B cell (primary cell): ENCODE data around the gene SMURF1. TPM values are rescaled to one million over a fixed set of nuclear protein-coding genes. Genes with fewer than 3 reads are reported as not detected.

ENCODE experiments used
- ATAC-seq: fragments of 200-7000 bp; cut with Tn5 transposase; one replicate; pipeline ENCODE4 v1.10.0; 2021; ENCODE audit warnings: low read depth, mild to moderate bottlenecking, moderate number of reproducible peaks, moderate library complexity
- CTCF ChIA-PET: fragments of 350-600 bp; sonication (Branson Sonifier 250); formaldehyde crosslinking; loops from one replicate; lab custom pipeline; 2021; ENCODE audit warnings: antibody characterized with exemption, inconsistent platforms; lab: Charles Lee
- POLR2A ChIA-PET: fragments of 350-600 bp; sonication (Branson Sonifier 250); formaldehyde crosslinking; loops from one replicate; lab custom pipeline; 2021; ENCODE audit warnings: antibody characterized with exemption; lab: Charles Lee
- DNase-seq: peaks from one replicate; pipeline ENCODE4 v3.0.0; 2013
- H2AFZ ChIP-seq: 2 replicates; pipeline ENCODE4 v1.6.1; 2012; ENCODE audit warnings: mild to moderate bottlenecking, low read depth, low read length; ENCODE audit not compliant: insufficient read depth, poor library complexity, severe bottlenecking
- H3K27ac ChIP-seq, 2 donors: 1 replicate in 1 of 2; 2 replicates in 1 of 2; pipeline ENCODE4 v1.5.1; 2012 to 2013; ENCODE audit warnings: low read length in 2 of 2, mild to moderate bottlenecking in 2 of 2, moderate library complexity in 1 of 2
- H3K27me3 ChIP-seq, 4 experiments: fragments of 200-600 bp in 1 of 4; sonication (generic) in 1 of 4; replicated peaks in 1 of 4; 1 replicate in 2 of 4; 2 replicates in 2 of 4; pipeline versions ENCODE4 v1.6.1 to v1.7.0; 2013 to 2016; ENCODE audit warnings: low read length in 3 of 4, mild to moderate bottlenecking in 2 of 4, mixed read lengths in 1 of 4, moderate library complexity in 1 of 4; ENCODE audit not compliant: insufficient read depth in 4 of 4, control insufficient read depth in 3 of 4; ENCODE audit errors: control extremely low read depth in 1 of 4
- H3K36me3 ChIP-seq, 2 experiments: replicated peaks in 1 of 2; 1 replicate in 1 of 2; 2 replicates in 1 of 2; pipeline versions ENCODE4 v1.6.1 to v1.7.1; 2013; ENCODE audit warnings: low read length in 1 of 2; ENCODE audit not compliant: insufficient read depth in 2 of 2, control insufficient read depth in 1 of 2; ENCODE audit errors: control extremely low read depth in 1 of 2, extremely low read depth in 1 of 2
- H3K4me1 ChIP-seq, 2 donors: fragments of 200-600 bp in 1 of 2; sonication (generic) in 1 of 2; 1 replicate in 1 of 2; 2 replicates in 1 of 2; pipeline versions ENCODE4 v1.5.1 to v1.6.1; 2013 to 2017; ENCODE audit warnings: low read length in 2 of 2; ENCODE audit not compliant: control insufficient read depth in 2 of 2, insufficient read depth in 2 of 2
- H3K4me2 ChIP-seq: replicated peaks from 2 replicates; pipeline ENCODE3; 2012; ENCODE audit warnings: mild to moderate bottlenecking, low read depth, low read length; ENCODE audit not compliant: poor library complexity, severe bottlenecking
- H3K4me3 ChIP-seq, 5 experiments: fragments of 200-600 bp in 1 of 5; sonication (generic) in 1 of 5; 1 replicate in 3 of 5; 2 replicates in 2 of 5; pipeline versions ENCODE4 v1.5.1 to v1.7.0; 2011 to 2016; ENCODE audit warnings: low read length in 4 of 5, mild to moderate bottlenecking in 4 of 5, low read depth in 2 of 5, control low read depth in 1 of 5, moderate library complexity in 1 of 5; ENCODE audit not compliant: insufficient read depth in 1 of 5; ENCODE audit errors: control extremely low read depth in 1 of 5, extremely low read depth in 1 of 5
- H3K79me2 ChIP-seq: fragments of 200-600 bp; sonication (generic); one replicate; pipeline ENCODE4 v1.6.0; 2016; ENCODE audit warnings: low read length; ENCODE audit not compliant: control insufficient read depth, insufficient read depth
- H3K9ac ChIP-seq: fragments of 200-600 bp; sonication (generic); 2 replicates; pipeline ENCODE4 v1.6.1; 2017; ENCODE audit warnings: mild to moderate bottlenecking, low read length, moderate library complexity
- H3K9me3 ChIP-seq, 3 donors: one replicate each; pipeline versions ENCODE4 v1.6.1 to v1.7.1; 2013; ENCODE audit warnings: low read length in 2 of 3; ENCODE audit not compliant: control insufficient read depth in 2 of 3, insufficient read depth in 1 of 3; ENCODE audit errors: control extremely low read depth in 1 of 3
- H4K20me1 ChIP-seq: 2 replicates; pipeline ENCODE4 v1.6.0; 2012; ENCODE audit warnings: mild to moderate bottlenecking, low read length; ENCODE audit not compliant: insufficient read depth, control insufficient read depth, poor library complexity, severe bottlenecking
- H3K27ac Mint-ChIP-seq: one replicate; pipeline ENCODE4 v1.8.0; 2021; ENCODE audit warnings: mixed read lengths
- H3K27me3 Mint-ChIP-seq: one replicate; pipeline ENCODE4 v1.8.0; 2021; ENCODE audit warnings: mixed read lengths
- H3K4me1 Mint-ChIP-seq: one replicate; pipeline ENCODE4 v1.8.0; 2021; ENCODE audit warnings: mixed read lengths
- H3K4me3 Mint-ChIP-seq: one replicate; pipeline ENCODE4 v1.8.0; 2021; ENCODE audit warnings: mixed read lengths
- H3K9me3 Mint-ChIP-seq: one replicate; pipeline ENCODE4 v1.8.0; 2022; ENCODE audit warnings: mixed read lengths; ENCODE audit not compliant: insufficient read depth
- EZH2 ChIP-seq: IDR thresholded peaks from 2 replicates; pipeline ENCODE4 v1.6.1; 2012; ENCODE audit warnings: borderline replicate concordance, low read depth, mild to moderate bottlenecking, moderate library complexity, low read length; ENCODE audit not compliant: insufficient read depth, poor library complexity, severe bottlenecking
- WGBS: methylation state at CpG from one replicate; pipeline ENCODE4 v1.1.5; 2013; ENCODE audit warnings: missing lambda C conversion rate; ENCODE audit not compliant: insufficient coverage; 5-methylcytosine and 5-hydroxymethylcytosine counted together
- intact Hi-C: fragments of 100-400 bp; cut with micrococcal nuclease; formaldehyde crosslinking; loops from one replicate; pipeline ENCODE4 v1.10.0; 2022
- polyA plus RNA-seq: library from polyadenylated mRNA; depleted of rRNA; stranded (reverse); fragments of >200 nt; gene quantifications from 2 replicates; pipeline ENCODE4 v1.2.3, GENCODE V29; 2012
- total RNA-seq, 2 donors: library from RNA; stranded (reverse); fragments of 120-200 nt in 1 of 2; gene quantifications; 1 replicate in 1 of 2; 2 replicates in 1 of 2; pipeline versions ENCODE4 v1.2.3 to v1.2.4, GENCODE V29; 2013 to 2022
- TF ChIP-seq, protein P1 (sequence below): fragments of 200-600 bp; IDR thresholded peaks from one replicate; pipeline ENCODE4 v1.8.0; 2022; ENCODE audit warnings: antibody characterized with exemption, mild to moderate bottlenecking

The SMURF1 gene
- total and polyA plus RNA-seq, 2 donors (not counting 1 experiment from before 2014, with no cell fraction given) = 7.5 to 28.6 TPM

DNA sequence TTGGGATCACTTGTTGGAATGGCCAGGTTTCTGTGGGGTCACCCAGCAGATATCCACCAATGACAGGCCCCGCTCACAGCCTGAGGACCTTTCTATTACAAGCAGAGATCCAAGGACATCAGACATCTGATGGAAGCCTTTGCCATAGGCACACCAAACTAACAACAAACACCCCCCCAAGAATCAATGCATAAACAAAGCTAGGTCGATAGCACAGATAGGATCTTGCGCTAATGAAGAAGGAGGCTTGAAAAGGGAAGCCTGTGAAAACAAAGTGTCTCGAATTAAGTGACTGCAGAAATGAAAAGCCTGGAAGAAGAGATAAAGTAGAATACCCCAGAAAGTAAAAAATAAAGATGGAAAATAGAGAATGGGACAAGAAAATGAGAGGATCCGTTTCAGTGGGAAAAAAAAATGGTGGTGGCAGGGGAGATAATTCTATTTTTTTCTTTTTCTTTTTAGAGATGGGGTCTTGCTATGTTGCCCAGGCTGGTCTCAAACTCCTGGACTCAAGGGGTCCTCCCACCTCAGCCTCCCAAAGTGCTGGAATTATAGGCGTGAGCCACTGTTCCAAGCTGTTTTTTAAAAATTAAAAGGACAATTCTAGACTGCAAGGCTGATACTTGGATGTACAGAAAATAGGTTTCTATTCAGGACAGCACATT is 26.3 kb upstream of the SMURF1 start:
- H3K4me2 ChIP-seq = no peak overlapping the region
- no peak overlapping the region for H3K4me3 ChIP-seq
- H3K79me2 ChIP-seq = no peaks in the 10 kb centered on the region
- Mint-ChIP-seq H3K27ac (no peak overlapping the region), H3K9me3 (no peaks in the 10 kb centered on the region), H3K27me3 (peaks cover 22% of the 10 kb centered on the region), H3K4me3 (no peak overlapping the region), H3K4me1 (no peaks in the 10 kb centered on the region)
- no peak overlapping the region for H2AFZ ChIP-seq
- no peaks in the 10 kb centered on the region for H3K36me3 ChIP-seq
- no peaks in the 10 kb centered on the region for H3K4me1 ChIP-seq
- no peak overlapping the region for H3K9ac ChIP-seq
- no peak for ATAC-seq
- intact Hi-C loops = no loop called here
- 92% methylated on average over 2 of the region's 6 CpGs for WGBS
- TF ChIP-seq, protein P1, sequence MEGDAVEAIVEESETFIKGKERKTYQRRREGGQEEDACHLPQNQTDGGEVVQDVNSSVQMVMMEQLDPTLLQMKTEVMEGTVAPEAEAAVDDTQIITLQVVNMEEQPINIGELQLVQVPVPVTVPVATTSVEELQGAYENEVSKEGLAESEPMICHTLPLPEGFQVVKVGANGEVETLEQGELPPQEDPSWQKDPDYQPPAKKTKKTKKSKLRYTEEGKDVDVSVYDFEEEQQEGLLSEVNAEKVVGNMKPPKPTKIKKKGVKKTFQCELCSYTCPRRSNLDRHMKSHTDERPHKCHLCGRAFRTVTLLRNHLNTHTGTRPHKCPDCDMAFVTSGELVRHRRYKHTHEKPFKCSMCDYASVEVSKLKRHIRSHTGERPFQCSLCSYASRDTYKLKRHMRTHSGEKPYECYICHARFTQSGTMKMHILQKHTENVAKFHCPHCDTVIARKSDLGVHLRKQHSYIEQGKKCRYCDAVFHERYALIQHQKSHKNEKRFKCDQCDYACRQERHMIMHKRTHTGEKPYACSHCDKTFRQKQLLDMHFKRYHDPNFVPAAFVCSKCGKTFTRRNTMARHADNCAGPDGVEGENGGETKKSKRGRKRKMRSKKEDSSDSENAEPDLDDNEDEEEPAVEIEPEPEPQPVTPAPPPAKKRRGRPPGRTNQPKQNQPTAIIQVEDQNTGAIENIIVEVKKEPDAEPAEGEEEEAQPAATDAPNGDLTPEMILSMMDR = no peak
- TF ChIP-seq EZH2 = no peak
- ChIA-PET CTCF (no interaction called here), POLR2A (no interaction called here)
- H3K9me3 ChIP-seq = no peaks in the 10 kb centered on the region
- no peak for DNase-seq
- H3K27me3 ChIP-seq = peaks cover 0 to 13% (median 3%) of the 10 kb centered on the region in 4 experiments
- H4K20me1 ChIP-seq = no peaks in the 10 kb centered on the region
- H3K27ac ChIP-seq = no peak overlapping the region

GRCh38 chr7:99167072-99167471 is 23.2 kb upstream of the SMURF1 start:
- Histone ChIP-seq H3K36me3 (no peaks in the 10 kb centered on the region), H3K9ac (no peak overlapping the region), H3K4me1 (peaks cover 0 to 3% of the 10 kb centered on the region in 2 donors), H4K20me1 (no peaks in the 10 kb centered on the region), H3K4me2 (no peak overlapping the region), H3K79me2 (no peaks in the 10 kb centered on the region), H3K4me3 (no peak overlapping the region), H3K27me3 (peaks cover 0 to 10% (median 4%) of the 10 kb centered on the region in 4 experiments), H2AFZ (no peak overlapping the region), H3K9me3 (no peaks in the 10 kb centered on the region), H3K27ac (no peak overlapping the region)
- Mint-ChIP-seq H3K27me3 (peaks cover 18% of the 10 kb centered on the region), H3K27ac (no peak overlapping the region), H3K4me3 (no peak overlapping the region), H3K9me3 (no peaks in the 10 kb centered on the region), H3K4me1 (peaks cover 2% of the 10 kb centered on the region)
- no peak for ATAC-seq
- 83% methylated on average over 8 of the region's 8 CpGs for WGBS
- intact Hi-C loops = no loop called here
- ChIA-PET CTCF (no interaction called here), POLR2A (no interaction called here)
- TF ChIP-seq EZH2 = no peak
- TF ChIP-seq, protein P1 = no peak
- no peak for DNase-seq
